Heart left ventricle (tissue), 16 donors: Measurements from ENCODE around the gene UBA7. TPM values are rescaled to one million over a fixed set of nuclear protein-coding genes. Genes with fewer than 3 reads are reported as not detected.

Source experiments
- ATAC-seq, 4 donors: fragments of 200-7000 bp; cut with Tn5 transposase; one replicate each; pipeline ENCODE4 v1.9.1; 2020 to 2022; ENCODE audit warnings: moderate library complexity in 4 of 4, mild to moderate bottlenecking in 3 of 4, moderate number of reproducible peaks in 1 of 4
- DNase-seq, 5 donors: peaks; one replicate each; pipeline ENCODE4 v3.0.0-alpha.2; 2020
- H3K27ac ChIP-seq, 12 donors: fragments of 200-600 bp; sonication (generic) in 4 of 12; one replicate each; pipeline versions ENCODE4 v1.5.0 to v1.8.0; 2016 to 2022; ENCODE audit warnings: mild to moderate bottlenecking in 2 of 12
- H3K27me3 ChIP-seq, 9 donors: fragments of 200-600 bp; sonication (generic) in 2 of 9; one replicate each; pipeline versions ENCODE4 v1.5.1 to v1.8.0; 2016 to 2022; ENCODE audit warnings: mild to moderate bottlenecking in 3 of 9
- H3K36me3 ChIP-seq, 9 donors: fragments of 200-600 bp; sonication (generic) in 2 of 9; one replicate each; pipeline versions ENCODE4 v1.5.0 to v1.8.0; 2018 to 2022; ENCODE audit warnings: mild to moderate bottlenecking in 2 of 9
- H3K4me1 ChIP-seq, 12 donors: fragments of 200-600 bp; sonication (generic) in 4 of 12; one replicate each; pipeline versions ENCODE4 v1.5.0 to v1.8.0; 2016 to 2022; ENCODE audit warnings: mild to moderate bottlenecking in 3 of 12
- H3K4me3 ChIP-seq, 12 donors: fragments of 200-600 bp; sonication (generic) in 4 of 12; one replicate each; pipeline versions ENCODE4 v1.5.0 to v1.8.0; 2017 to 2022; ENCODE audit warnings: mild to moderate bottlenecking in 9 of 12, moderate library complexity in 4 of 12
- H3K9me3 ChIP-seq, 12 donors: fragments of 200-600 bp; sonication (generic) in 4 of 12; one replicate each; pipeline versions ENCODE4 v1.5.0 to v1.8.0; 2016 to 2022; ENCODE audit warnings: mild to moderate bottlenecking in 1 of 12
- POLR2A ChIP-seq, 2 donors: fragments of 450-650 bp; IDR thresholded peaks; one replicate each; pipeline ENCODE4 v1.6.1; 2017; ENCODE audit warnings: antibody characterized with exemption in 2 of 2, mild to moderate bottlenecking in 2 of 2, moderate library complexity in 2 of 2
- WGBS, 4 donors: extraction: QIAGEN DNeasy Blood & Tissue Kit in 2 of 4; methylation state at CpG; one replicate each; pipeline versions ENCODE4 v1.1.5 to v1.1.7; 2013 to 2018; 5-methylcytosine and 5-hydroxymethylcytosine counted together
- intact Hi-C, 10 donors: fragments of 100-400 bp; cut with DNase I; formaldehyde crosslinking; loops; one replicate each; pipeline versions ENCODE4 v1.11.1 to v1.14.2; 2022
- polyA plus RNA-seq, 2 donors: library from polyadenylated mRNA; stranded (reverse); fragments of 200-250 nt; gene quantifications; one replicate each; pipeline ENCODE4 v1.2.3, GENCODE V29; 2013
- total RNA-seq, 9 donors: library from RNA; depleted of rRNA in 2 of 9; stranded (reverse); fragments of >200 nt in 2 of 9; fragmentation: NEBNext Ultra II Directional in 3 of 9; extraction: Animal tissue kit (Norgen Biotek cat#: 25700) in 3 of 9; gene quantifications; one replicate each; pipeline versions ENCODE4 v1.1.0 to v1.2.4, GENCODE V29; 2016 to 2023
- TF ChIP-seq, protein P1 (sequence below), 12 donors: fragments of 200-600 bp; sonication (generic) in 4 of 12; IDR thresholded peaks; one replicate each; pipeline versions ENCODE4 v1.5.0 to v1.8.0; 2018 to 2022; ENCODE audit warnings: antibody characterized with exemption in 12 of 12, mild to moderate bottlenecking in 5 of 12
- donor health status: ischemic (EF 13 %, LVEDD 7.1; RV severe dilation, severe dysfunction).
- donor health status: healthy with polysubstance abuse.
- donor health status: DM: no; HTN: yes; CAD: no.
- donor health status: DM: no; HTN: no; CAD: no.
- donor health status: ischemic (EF 25% LVEDD 6.9; RV normal size, moderate dysfunction).
- donor health status: ischemic (EF 25% LVEDD 5.7; RV mildly dilated, moderate dysfunction).
- donor health status: healthy.
- donor health status: DM: yes; HTN: yes; CAD: no.
- donor health status: ischemic (EF 35%, LVEDD 5.7; RV mildly dilated, moderate dysfunction).
- donor health status: nonischemic (EF 11% LVEDD 7.7; RV severe dilation, severe dysfunction).
- donor health status: DM: yes; HTN: yes; CAD: no.
- donor health status: PGD.
- donor health status: ischemic (EF 29% LVEDD 5.4; RV normal size, mild dysfunction).
- donor health status: nonischemic (EF 23%, LVEDD 6.1; RV moderate dilation, normal function).

Gene UBA7
- total and polyA plus RNA-seq, 11 donors: 8.5 to 72.1 (median 22.1) TPM

DNA sequence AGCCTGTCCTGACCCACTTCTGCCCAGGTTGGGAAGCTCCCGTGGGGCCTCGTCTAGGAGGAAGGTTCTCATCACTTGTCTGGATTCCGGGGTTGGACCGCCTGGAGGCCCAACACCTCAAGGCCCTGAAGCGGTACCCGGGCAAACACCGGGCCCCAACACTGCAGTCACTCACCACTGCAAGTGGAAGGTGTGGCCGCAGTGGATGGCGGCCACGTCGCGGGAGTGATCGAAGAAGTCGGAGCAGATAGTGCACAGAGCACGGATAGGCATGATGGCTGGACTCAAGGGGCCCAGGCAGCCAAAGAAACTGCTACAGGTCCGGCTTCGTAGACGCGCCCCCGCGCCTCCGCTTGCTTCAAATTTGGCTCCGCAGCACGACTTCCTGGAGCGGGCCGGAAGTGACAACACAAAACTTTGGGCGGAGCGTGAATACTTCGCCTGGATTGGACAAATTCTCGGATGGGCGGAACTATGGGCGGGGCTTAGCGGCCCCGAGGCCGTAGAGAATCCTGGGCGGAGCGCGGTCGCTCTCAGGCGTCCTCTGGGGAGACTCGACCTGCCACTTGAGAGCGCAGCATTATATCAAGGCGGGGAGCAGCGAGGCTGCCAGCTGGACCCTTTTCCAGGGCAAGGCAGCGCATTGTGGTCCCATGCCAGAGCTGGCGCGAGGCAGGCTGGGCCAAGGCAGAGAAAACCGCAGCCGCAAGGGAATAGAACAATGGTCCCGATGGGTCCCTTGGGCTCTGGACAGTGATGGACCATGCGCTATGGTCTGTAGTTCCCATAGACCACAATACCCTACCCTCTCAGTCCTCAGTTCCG, 42.6 kb upstream of the UBA7 start, which contains the start of gene TRAIP:
Gene TRAIP (minus strand): TSS at position 384 of the 825 bp plus-strand sequence. CDS start 111 bp downstream, at position 273.
- 2% methylated on average over 27 to 52 of the region's 52 CpGs for WGBS, 4 donors
- intact Hi-C loops: loop anchor here in 2 of 10 donors (2.0 to 5.0 kb wide), 2 partner anchors 46 to 72 kb away; partner anchors contain the start of genes MON1A (in 1 of the 2) and MST1R (in 1 of the 2)
- ATAC-seq (peak; percentile 99 to 100 (median 100)), DNase-seq (peak; percentile 94 to 96 (median 95))
- Histone ChIP-seq H3K27me3 (no peaks in the 10 kb centered on the region), H3K4me3 (peak within 1 kb of the TSS; percentile 28 to 91 (median 61)), H3K9me3 (no peaks in the 10 kb centered on the region), H3K27ac (peak within 1 kb of the TSS; percentile 34 to 88 (median 82)), H3K4me1 (peaks cover 0 to 14% (median 8%) of the 10 kb centered on the region in 12 donors), H3K36me3 (no peaks in the 10 kb centered on the region)
- TF ChIP-seq POLR2A (IDR thresholded peaks at IDR 0.05): peak in 1 of 2 donors; percentile 65
- TF ChIP-seq, protein P1, sequence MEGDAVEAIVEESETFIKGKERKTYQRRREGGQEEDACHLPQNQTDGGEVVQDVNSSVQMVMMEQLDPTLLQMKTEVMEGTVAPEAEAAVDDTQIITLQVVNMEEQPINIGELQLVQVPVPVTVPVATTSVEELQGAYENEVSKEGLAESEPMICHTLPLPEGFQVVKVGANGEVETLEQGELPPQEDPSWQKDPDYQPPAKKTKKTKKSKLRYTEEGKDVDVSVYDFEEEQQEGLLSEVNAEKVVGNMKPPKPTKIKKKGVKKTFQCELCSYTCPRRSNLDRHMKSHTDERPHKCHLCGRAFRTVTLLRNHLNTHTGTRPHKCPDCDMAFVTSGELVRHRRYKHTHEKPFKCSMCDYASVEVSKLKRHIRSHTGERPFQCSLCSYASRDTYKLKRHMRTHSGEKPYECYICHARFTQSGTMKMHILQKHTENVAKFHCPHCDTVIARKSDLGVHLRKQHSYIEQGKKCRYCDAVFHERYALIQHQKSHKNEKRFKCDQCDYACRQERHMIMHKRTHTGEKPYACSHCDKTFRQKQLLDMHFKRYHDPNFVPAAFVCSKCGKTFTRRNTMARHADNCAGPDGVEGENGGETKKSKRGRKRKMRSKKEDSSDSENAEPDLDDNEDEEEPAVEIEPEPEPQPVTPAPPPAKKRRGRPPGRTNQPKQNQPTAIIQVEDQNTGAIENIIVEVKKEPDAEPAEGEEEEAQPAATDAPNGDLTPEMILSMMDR (IDR thresholded peaks at IDR 0.05): peak in 2 of 12 donors; percentile 15 to 24

DNA sequence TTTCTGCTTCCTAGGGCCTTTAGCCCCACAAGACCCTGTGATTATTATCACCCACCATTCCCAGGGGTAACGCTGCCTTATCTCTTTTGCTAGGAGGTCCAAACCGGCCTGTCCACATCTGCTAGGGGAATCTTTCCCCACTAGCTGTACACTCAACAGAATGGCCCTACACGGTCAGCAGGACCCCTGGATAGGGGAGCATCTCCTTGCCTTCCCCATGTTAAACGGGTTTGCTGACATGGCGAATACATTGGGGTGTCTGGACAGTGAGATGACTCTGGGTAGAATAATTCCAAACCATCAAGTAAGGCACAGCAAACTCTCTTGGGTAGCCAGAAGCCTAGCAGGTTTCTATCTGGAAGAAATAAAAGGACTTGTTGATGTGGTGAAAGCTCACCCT, 41.9 kb upstream of the UBA7 start:
- no peak for TF ChIP-seq POLR2A (IDR thresholded peaks at IDR 0.05)
- TF ChIP-seq, protein P1 (IDR thresholded peaks at IDR 0.05): no peak
- Histone ChIP-seq H3K27me3 (no peaks in the 10 kb centered on the region), H3K36me3 (no peaks in the 10 kb centered on the region)

DNA sequence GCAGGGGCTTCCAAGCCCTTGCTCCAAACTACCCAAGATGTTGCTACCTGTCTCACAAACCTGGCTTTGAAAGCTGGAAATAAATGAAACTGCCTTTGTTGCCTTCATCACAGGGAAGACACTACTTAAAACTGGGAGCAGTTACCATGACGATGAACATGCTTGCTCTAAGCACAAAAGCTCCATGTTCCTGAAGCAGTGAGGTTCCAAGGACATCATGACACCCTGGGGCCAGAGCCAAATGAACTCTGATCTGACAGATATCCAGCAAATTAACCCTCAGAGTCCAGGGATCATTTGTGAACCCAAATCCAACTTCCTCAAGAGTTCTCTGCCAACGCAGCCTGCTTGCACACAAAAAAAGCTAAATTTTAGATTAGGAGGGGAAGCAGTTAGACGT, 31.9 kb upstream of the UBA7 start:
- WGBS, 4 donors: 82 to 92% (median 86%) methylated on average over 3 of the region's 3 CpGs
- intact Hi-C loops: loop anchor here in 3 of 10 donors (10.0 kb wide), 3 partner anchors 59 to 239 kb away; partner anchors contain the start of genes MST1R (in 1 of the 3) and RBM5 (in 1 of the 3)

More for the DNA sequence above, 41.9 kb upstream of the UBA7 start:
- peak overlapping the region in 9 of 12 donors; percentile 51 to 91 (median 68) for H3K4me3 ChIP-seq
- no peak overlapping the region for H3K27ac ChIP-seq
- WGBS, 4 donors: 48 to 55% (median 53%) methylated on average over 5 of the region's 5 CpGs
- no peaks in the 10 kb centered on the region for H3K9me3 ChIP-seq
- no peak for DNase-seq
- no peak for ATAC-seq
- peaks cover 0 to 14% (median 8%) of the 10 kb centered on the region in 12 donors for H3K4me1 ChIP-seq
- intact Hi-C loops: loop anchor here in 2 of 10 donors (2.0 to 5.0 kb wide), 2 partner anchors 47 to 73 kb away; partner anchors contain the start of genes MON1A (in 1 of the 2) and MST1R (in 1 of the 2)

More for the DNA sequence above, 31.9 kb upstream of the UBA7 start:
- Histone ChIP-seq H3K27me3 (no peaks in the 10 kb centered on the region), H3K27ac (no peak overlapping the region), H3K4me1 (peaks cover 0 to 15% (median 7%) of the 10 kb centered on the region in 12 donors), H3K9me3 (no peaks in the 10 kb centered on the region), H3K36me3 (peaks cover 0 to 15% (median 0%) of the 10 kb centered on the region in 9 donors), H3K4me3 (no peak overlapping the region)
- DNase-seq (no peak), ATAC-seq (no peak)
- TF ChIP-seq, protein P1 (IDR thresholded peaks at IDR 0.05): no peak
- TF ChIP-seq POLR2A (IDR thresholded peaks at IDR 0.05): no peak
